Measurements from ENCODE around the gene NIT1. TPM values are rescaled to one million over a fixed set of nuclear protein-coding genes. Genes with fewer than 3 reads are reported as not detected.

The NIT1 gene
- total RNA-seq, 1 experiment from 2014 or later, result 65.9 TPM

DNA sequence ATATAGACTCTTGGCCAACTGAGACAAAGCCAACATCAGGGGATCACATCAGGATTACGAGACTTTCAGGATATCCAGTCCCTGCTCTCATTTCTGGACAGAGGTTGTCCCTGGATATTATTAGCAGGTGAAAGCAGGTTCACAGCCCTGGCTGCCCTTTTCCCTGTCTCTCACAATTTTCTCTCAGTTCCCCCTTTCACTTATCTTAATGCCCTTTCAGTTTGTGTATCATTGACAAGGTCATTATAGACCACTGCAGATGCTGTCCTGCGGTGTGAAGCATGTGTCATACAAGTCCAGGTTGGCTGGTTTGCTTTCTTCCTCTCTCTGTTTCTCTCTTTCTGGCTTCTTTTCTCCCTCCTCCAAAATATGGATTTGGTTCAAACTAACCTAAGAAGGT lies 21.9 kb upstream of the NIT1 start:
- Histone ChIP-seq H3K9ac (ENCODE audit: low read length) (no peak overlapping the region), H3K4me1 (ENCODE audit: control insufficient read depth in 1 of 2, insufficient read depth in 2 of 2, low read length in 2 of 2) (peaks cover 10 to 47% of the 10 kb centered on the region in 2 experiments), H3K9me2 (ENCODE audit: insufficient read depth) (no peaks in the 10 kb centered on the region), H2AFZ (ENCODE audit: low read depth, low read length, poor library complexity, severe bottlenecking) (no peak overlapping the region), H4K20me1 (ENCODE audit: insufficient read depth) (no peaks in the 10 kb centered on the region), H3K27me3 (ENCODE audit: insufficient read depth, low read length) (no peaks in the 10 kb centered on the region), H3K4me2 (ENCODE audit: low read length) (no peak overlapping the region), H3K27ac (ENCODE audit: low read depth, low read length) (no peak overlapping the region), H3K36me3 (ENCODE audit: control insufficient read depth in 1 of 2, insufficient read depth in 2 of 2, low read length in 2 of 2) (peaks cover 5 to 8% of the 10 kb centered on the region in 2 experiments; a peak in 3 of 4 replicates), H3K79me2 (ENCODE audit: insufficient read depth, low read length) (no peaks in the 10 kb centered on the region), H3K9me3 (ENCODE audit: control insufficient read depth in 1 of 2, insufficient read depth in 1 of 2, low read depth in 1 of 2, low read length in 2 of 2) (no peaks in the 10 kb centered on the region), H3K4me3 (replicated peaks in 1 of 2; ENCODE audit: low read depth in 1 of 2, low read length in 2 of 2) (no peak overlapping the region)
- RAD21 ChIA-PET (ENCODE audit: low non-redundant PET in 1 of 2, low total read pairs in 2 of 2, uncharacterized antibody in 2 of 2, unreplicated experiment in 2 of 2), result interaction anchor here (0.9 to 1.4 kb wide), 2 partner anchors 22 to 98 kb away, joined by 3 read pairs; no protein-coding TSS in a partner anchor
- POLR2A ChIA-PET, result interaction anchor here (1.1 kb wide), 1 partner anchor 50 kb away, joined by 3 read pairs; the partner anchor contains the start of gene USF1
- CTCF ChIA-PET, result interaction anchor here (1.1 to 3.5 kb wide), 6 partner anchors 9 to 261 kb away, joined by 3 to 25 read pairs (median 10); no protein-coding TSS in a partner anchor
- TF ChIP-seq EZH2 (IDR thresholded peaks at IDR 0.05), result no peak
- no peak for TF ChIP-seq EGR1 (IDR thresholded peaks at IDR 0.05; ENCODE audit: low read depth)
- no TSS peak for BruUV-seq (replicated peaks)
- intact Hi-C loops (cut with micrococcal nuclease), result loop anchor here (2.0 to 5.0 kb wide), 2 partner anchors 51 to 74 kb away; partner anchors contain the start of genes F11R and USF1
- ATAC-seq (no peak), DNase-seq (ENCODE audit: low read depth, low spot score) (no peak)

DNA sequence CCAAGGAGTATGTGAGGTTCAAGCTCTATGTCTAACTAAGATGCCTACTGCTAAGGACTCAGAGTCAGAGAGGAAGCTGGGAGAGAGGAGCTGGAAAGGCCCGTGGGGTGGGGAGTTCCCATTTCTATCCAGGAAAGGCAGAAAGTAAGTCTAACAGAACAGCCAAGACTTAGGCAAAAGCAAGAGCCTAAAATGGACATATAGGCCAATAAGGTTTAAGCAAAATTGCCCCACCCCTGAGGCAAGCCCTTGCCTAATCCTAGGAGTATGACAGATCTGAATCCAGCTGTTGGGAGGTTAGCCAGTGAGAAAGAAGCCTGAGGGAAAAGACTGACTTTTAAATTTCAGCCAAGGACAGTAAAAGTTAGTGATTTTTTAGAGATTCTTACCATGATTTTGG lies 21.4 kb upstream of the NIT1 start:
- POLR2A ChIA-PET, result no interaction called here
- Histone ChIP-seq H3K4me3 (replicated peaks in 1 of 2; ENCODE audit: low read depth in 1 of 2, low read length in 2 of 2) (no peak overlapping the region), H4K20me1 (ENCODE audit: insufficient read depth) (no peaks in the 10 kb centered on the region), H3K4me2 (ENCODE audit: low read length) (no peak overlapping the region), H3K36me3 (ENCODE audit: control insufficient read depth in 1 of 2, insufficient read depth in 2 of 2, low read length in 2 of 2) (peaks cover 9 to 10% of the 10 kb centered on the region in 2 experiments; a peak in 3 of 4 replicates), H2AFZ (ENCODE audit: low read depth, low read length, poor library complexity, severe bottlenecking) (no peak overlapping the region), H3K79me2 (ENCODE audit: insufficient read depth, low read length) (peaks cover 4% of the 10 kb centered on the region; the same call in 1 of the 2 replicates), H3K9me2 (ENCODE audit: insufficient read depth) (no peaks in the 10 kb centered on the region), H3K27me3 (ENCODE audit: insufficient read depth, low read length) (no peaks in the 10 kb centered on the region), H3K9ac (ENCODE audit: low read length) (no peak overlapping the region), H3K27ac (ENCODE audit: low read depth, low read length) (no peak overlapping the region), H3K9me3 (ENCODE audit: control insufficient read depth in 1 of 2, insufficient read depth in 1 of 2, low read depth in 1 of 2, low read length in 2 of 2) (no peaks in the 10 kb centered on the region), H3K4me1 (ENCODE audit: control insufficient read depth in 1 of 2, insufficient read depth in 2 of 2, low read length in 2 of 2) (peaks cover 10 to 42% of the 10 kb centered on the region in 2 experiments)
- no peak for ATAC-seq
- intact Hi-C loops (cut with micrococcal nuclease), result loop anchor here (2.0 to 5.0 kb wide), 2 partner anchors 52 to 74 kb away; partner anchors contain the start of genes F11R and USF1
- DNase-seq (ENCODE audit: low read depth, low spot score), result no peak
- RAD21 ChIA-PET (ENCODE audit: low non-redundant PET in 1 of 2, low total read pairs in 2 of 2, uncharacterized antibody in 2 of 2, unreplicated experiment in 2 of 2), result interaction anchor here (0.9 to 1.4 kb wide), 2 partner anchors 23 to 99 kb away, joined by 3 read pairs; no protein-coding TSS in a partner anchor
- TF ChIP-seq, protein P1, sequence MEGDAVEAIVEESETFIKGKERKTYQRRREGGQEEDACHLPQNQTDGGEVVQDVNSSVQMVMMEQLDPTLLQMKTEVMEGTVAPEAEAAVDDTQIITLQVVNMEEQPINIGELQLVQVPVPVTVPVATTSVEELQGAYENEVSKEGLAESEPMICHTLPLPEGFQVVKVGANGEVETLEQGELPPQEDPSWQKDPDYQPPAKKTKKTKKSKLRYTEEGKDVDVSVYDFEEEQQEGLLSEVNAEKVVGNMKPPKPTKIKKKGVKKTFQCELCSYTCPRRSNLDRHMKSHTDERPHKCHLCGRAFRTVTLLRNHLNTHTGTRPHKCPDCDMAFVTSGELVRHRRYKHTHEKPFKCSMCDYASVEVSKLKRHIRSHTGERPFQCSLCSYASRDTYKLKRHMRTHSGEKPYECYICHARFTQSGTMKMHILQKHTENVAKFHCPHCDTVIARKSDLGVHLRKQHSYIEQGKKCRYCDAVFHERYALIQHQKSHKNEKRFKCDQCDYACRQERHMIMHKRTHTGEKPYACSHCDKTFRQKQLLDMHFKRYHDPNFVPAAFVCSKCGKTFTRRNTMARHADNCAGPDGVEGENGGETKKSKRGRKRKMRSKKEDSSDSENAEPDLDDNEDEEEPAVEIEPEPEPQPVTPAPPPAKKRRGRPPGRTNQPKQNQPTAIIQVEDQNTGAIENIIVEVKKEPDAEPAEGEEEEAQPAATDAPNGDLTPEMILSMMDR (IDR thresholded peaks at IDR 0.05 in 2 of 3, conservative IDR thresholded peaks at IDR 0.05 in 1 of 3; ENCODE audit: borderline replicate concordance in 1 of 3, insufficient read depth in 1 of 3, low read depth in 2 of 3, low read length in 2 of 3), result no peak
- TF ChIP-seq EZH2phosphoT487 (IDR thresholded peaks at IDR 0.05; ENCODE audit: borderline replicate concordance), result no peak
- TF ChIP-seq RAD21 (IDR thresholded peaks at IDR 0.05; ENCODE audit: low read depth), result no peak
- TF ChIP-seq POLR2AphosphoS5 (IDR thresholded peaks at IDR 0.05; ENCODE audit: low read depth, low read length), result no peak
- no peak for TF ChIP-seq SRF (IDR thresholded peaks at IDR 0.05; ENCODE audit: low read depth)
- no peak for TF ChIP-seq CBX3 (IDR thresholded peaks at IDR 0.05; ENCODE audit: low read depth)
- TF ChIP-seq SIN3A (IDR thresholded peaks at IDR 0.05; ENCODE audit: low read depth), result no peak
- TF ChIP-seq, protein P2, sequence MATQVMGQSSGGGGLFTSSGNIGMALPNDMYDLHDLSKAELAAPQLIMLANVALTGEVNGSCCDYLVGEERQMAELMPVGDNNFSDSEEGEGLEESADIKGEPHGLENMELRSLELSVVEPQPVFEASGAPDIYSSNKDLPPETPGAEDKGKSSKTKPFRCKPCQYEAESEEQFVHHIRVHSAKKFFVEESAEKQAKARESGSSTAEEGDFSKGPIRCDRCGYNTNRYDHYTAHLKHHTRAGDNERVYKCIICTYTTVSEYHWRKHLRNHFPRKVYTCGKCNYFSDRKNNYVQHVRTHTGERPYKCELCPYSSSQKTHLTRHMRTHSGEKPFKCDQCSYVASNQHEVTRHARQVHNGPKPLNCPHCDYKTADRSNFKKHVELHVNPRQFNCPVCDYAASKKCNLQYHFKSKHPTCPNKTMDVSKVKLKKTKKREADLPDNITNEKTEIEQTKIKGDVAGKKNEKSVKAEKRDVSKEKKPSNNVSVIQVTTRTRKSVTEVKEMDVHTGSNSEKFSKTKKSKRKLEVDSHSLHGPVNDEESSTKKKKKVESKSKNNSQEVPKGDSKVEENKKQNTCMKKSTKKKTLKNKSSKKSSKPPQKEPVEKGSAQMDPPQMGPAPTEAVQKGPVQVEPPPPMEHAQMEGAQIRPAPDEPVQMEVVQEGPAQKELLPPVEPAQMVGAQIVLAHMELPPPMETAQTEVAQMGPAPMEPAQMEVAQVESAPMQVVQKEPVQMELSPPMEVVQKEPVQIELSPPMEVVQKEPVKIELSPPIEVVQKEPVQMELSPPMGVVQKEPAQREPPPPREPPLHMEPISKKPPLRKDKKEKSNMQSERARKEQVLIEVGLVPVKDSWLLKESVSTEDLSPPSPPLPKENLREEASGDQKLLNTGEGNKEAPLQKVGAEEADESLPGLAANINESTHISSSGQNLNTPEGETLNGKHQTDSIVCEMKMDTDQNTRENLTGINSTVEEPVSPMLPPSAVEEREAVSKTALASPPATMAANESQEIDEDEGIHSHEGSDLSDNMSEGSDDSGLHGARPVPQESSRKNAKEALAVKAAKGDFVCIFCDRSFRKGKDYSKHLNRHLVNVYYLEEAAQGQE (IDR thresholded peaks at IDR 0.05; ENCODE audit: low read depth), result no peak
- TF ChIP-seq YY1 (IDR thresholded peaks at IDR 0.05; ENCODE audit: extremely low read depth, insufficient replicate concordance, low read depth, low read length), result no peak
- no peak for TF ChIP-seq SP1 (IDR thresholded peaks at IDR 0.05; ENCODE audit: low read depth)
- TF ChIP-seq CEBPB (IDR thresholded peaks at IDR 0.05; ENCODE audit: low read depth), result no peak
- TF ChIP-seq JUND (IDR thresholded peaks at IDR 0.05), result no peak
- no peak for TF ChIP-seq EZH2 (IDR thresholded peaks at IDR 0.05)
- CTCF ChIA-PET, result interaction anchor here (0.7 to 3.5 kb wide), 9 partner anchors 8 to 262 kb away, joined by 3 to 25 read pairs (median 8); no protein-coding TSS in a partner anchor
- no TSS peak for BruUV-seq (replicated peaks)

Data from HCT116 (cell line).